Right cardiac atrium (tissue), 5 donors: ENCODE measurements around the gene ZNF771. TPM values are rescaled to one million over a fixed set of nuclear protein-coding genes. Genes with fewer than 3 reads are reported as not detected.
"Not testable (repeated sequence)": the region's sequence is repeated elsewhere in the genome, so short reads cannot be mapped to it uniquely, and the experiment has no call there.

Experiments used
- ATAC-seq, 2 donors: fragments of 200-7000 bp; cut with Tn5 transposase; one replicate each; pipeline versions ENCODE4 v1.8.0 to v1.9.1; 2020; ENCODE audit warnings: moderate library complexity in 2 of 2, mild to moderate bottlenecking in 1 of 2
- DNase-seq, 3 donors: peaks; one replicate each; pipeline ENCODE4 v3.0.0-alpha.2; 2020
- H3K27ac ChIP-seq: one replicate; pipeline ENCODE4 v1.5.1; 2013; ENCODE audit warnings: mild to moderate bottlenecking, low read length, control low read depth, moderate library complexity
- H3K27me3 ChIP-seq: one replicate; pipeline ENCODE4 v1.6.1; 2013; ENCODE audit not compliant: control insufficient read depth, insufficient read depth
- H3K4me1 ChIP-seq: one replicate; pipeline ENCODE4 v1.6.1; 2013; ENCODE audit warnings: low read length; ENCODE audit not compliant: control insufficient read depth, insufficient read depth
- H3K4me3 ChIP-seq: one replicate; pipeline ENCODE4 v1.5.1; 2013; ENCODE audit warnings: low read length, control low read depth
- H3K9me3 ChIP-seq: one replicate; pipeline ENCODE4 v1.6.1; 2013; ENCODE audit warnings: low read length; ENCODE audit not compliant: control insufficient read depth
- WGBS: extraction: QIAGEN DNeasy Blood & Tissue Kit; methylation state at CpG from one replicate; pipeline ENCODE4 v1.1.7; 2013; 5-methylcytosine and 5-hydroxymethylcytosine counted together
- intact Hi-C, 4 donors: fragments of 100-400 bp; cut with DNase I; formaldehyde crosslinking; loops; one replicate each; pipeline versions ENCODE4 v1.11.0 to v1.14.0; 2022 to 2023
- polyA plus RNA-seq: library from polyadenylated mRNA; stranded (reverse); fragments of 200-250 nt; gene quantifications from one replicate; pipeline ENCODE4 v1.2.3, GENCODE V29; 2013
- total RNA-seq, 4 donors: library from RNA; stranded (reverse); fragmentation: NEBNext Ultra II Directional; extraction: Animal tissue kit (Norgen Biotek cat#: 25700); gene quantifications; one replicate each; pipeline ENCODE4 v1.2.1, GENCODE V29; 2021
- donor health status: healthy with polysubstance abuse.
- donor health status: DM: no; HTN: yes; CAD: no.
- donor health status: DM: no; HTN: no; CAD: no.
- donor health status: DM: no; HTN: yes; CAD: no; lungs with severe emphysema.
- donor health status: DM: yes; HTN: yes; CAD: no.

Gene ZNF771
- total and polyA plus RNA-seq, 5 donors, result 4.4 to 11.9 (median 6.6) TPM

DNA sequence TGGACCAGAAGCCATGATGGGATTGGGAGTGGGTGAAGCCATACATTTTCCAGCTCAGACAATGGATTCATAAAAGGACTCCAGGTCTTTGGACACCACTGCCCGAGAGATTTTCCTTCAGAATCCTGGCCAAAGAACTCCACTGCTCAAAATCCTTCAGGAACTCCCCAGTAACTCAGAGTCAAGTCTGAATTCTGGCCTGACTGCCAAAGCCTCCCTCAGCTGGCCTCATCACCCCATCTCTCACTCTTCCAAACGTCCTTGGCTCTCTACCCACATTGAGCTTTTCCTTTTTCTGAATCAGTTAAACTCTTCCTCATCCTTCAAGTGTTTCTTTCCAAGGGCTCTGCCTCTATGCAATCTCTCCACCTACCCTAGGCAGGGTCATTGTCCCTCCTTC, 23.9 kb upstream of the ZNF771 start:
- no peaks in the 10 kb centered on the region for H3K9me3 ChIP-seq
- no peak overlapping the region for H3K27ac ChIP-seq
- DNase-seq, result peak in 1 of 3 donors; percentile 10
- WGBS, result 35% methylated on average over 2 of the region's 2 CpGs
- no peak for ATAC-seq
- H3K27me3 ChIP-seq, result no peaks in the 10 kb centered on the region
- H3K4me1 ChIP-seq, result peaks cover 2% of the 10 kb centered on the region
- no peak overlapping the region for H3K4me3 ChIP-seq
- intact Hi-C loops, result no loop called here

- no peaks in the 10 kb centered on the region for H3K4me1 ChIP-seq
- H3K27ac ChIP-seq, result peak overlapping the region; percentile 96
- ATAC-seq (peak; percentile 43 to 68), DNase-seq (peak in 2 of 3 donors; percentile 48 to 53)
- H3K4me3 ChIP-seq, result peak overlapping the region; percentile 86
- no peaks in the 10 kb centered on the region for H3K27me3 ChIP-seq
- 4% methylated on average over 31 of the region's 31 CpGs for WGBS
- no peaks in the 10 kb centered on the region for H3K9me3 ChIP-seq
- intact Hi-C loops, result loop anchor here in 1 of 4 donors (10.0 kb wide), 1 partner anchor 300 kb away; the partner anchor contains the start of genes TBX6 and YPEL3
These were observed 12.7 kb upstream of the ZNF771 start for GRCh38 chr16:30394592-30395154.

DNA sequence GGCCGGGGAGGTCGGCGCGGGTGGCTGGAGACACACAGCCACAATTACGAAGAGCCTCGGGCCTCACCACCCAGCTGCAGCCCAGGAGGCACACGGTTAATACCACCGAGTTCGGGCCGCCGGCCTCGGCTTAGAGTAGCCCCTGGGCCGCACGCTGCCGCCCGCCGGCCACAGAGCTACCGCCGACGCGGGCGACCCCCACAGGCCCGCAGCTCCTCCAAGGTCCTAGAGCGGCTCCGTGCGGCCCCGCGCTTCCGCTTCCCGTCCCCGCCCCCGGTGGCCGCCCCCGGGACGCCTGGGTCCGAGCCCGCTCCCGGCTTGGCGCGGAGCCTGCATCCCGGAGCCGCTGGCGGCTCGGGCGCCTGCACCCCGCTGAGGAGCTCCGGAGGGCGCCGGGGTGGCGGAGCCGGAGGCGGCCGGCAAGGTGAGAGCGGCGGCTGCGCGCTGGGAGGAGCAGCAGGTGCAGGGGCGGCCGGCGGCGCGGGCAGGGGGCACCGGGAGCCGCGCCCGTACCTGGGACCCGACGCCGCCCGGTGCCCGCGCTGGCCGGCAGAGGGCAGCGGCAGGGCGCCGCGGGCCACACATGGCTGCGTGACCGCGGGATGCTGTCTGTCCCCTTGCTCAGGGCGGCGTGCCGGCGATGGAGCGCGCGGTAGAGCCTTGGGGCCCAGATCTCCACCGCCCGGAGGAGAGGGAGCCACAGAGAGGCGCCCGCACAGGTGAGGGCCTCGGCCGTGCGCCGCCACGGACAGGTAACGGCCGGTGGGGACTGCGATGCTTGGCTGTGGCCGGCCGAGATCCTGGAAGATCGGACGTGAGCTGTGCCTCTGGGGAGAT, 12.0 kb upstream of the ZNF771 start, which contains the start of gene ZNF48:
ZNF48 (plus strand) TSS at position 266 of the 837 bp plus-strand sequence; CDS start at position 641, 375 bp downstream.
- Histone ChIP-seq H3K27ac (peak within 1 kb of the TSS; percentile 96), H3K4me3 (peak within 1 kb of the TSS; percentile 86), H3K9me3 (no peaks in the 10 kb centered on the region), H3K27me3 (no peaks in the 10 kb centered on the region), H3K4me1 (no peaks in the 10 kb centered on the region)
- under 1% methylated on average over 102 of the region's 103 CpGs for WGBS
- DNase-seq (peak; percentile 93 to 96 (median 96)), ATAC-seq (peak; percentile 97 to 98)
- intact Hi-C loops, result loop anchor here in 1 of 4 donors (10.0 kb wide), 1 partner anchor 301 kb away; the partner anchor contains the start of genes TBX6 and YPEL3

DNA sequence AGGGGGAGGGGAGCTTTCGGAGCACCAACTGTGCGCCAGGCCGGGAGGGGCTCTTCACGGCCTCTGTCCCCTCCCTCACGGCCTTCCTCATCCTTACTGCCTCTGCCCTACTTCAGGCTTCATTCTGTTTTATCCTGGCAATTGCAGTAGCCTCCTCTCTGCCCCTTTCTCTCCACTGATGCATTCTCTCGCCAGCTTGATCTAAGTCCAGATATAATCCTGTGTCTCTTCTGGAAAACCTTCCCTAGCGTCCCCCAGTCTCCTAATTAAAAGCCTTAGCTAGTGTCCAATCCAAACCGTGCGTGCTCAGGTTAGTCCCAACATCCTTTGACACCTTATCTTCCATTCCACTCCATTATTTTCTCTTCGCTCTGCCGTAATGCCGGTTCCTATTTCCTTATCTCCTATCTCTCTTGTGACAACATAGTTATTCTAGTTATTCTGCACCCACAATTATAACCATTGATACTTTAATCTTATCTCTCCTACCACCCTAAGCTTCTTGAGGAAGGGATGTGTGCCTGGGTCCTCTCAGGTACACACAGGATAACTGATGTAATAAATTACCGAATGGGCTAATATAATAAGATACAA, 11.3 kb upstream of the ZNF771 start:
- H3K9me3 ChIP-seq, result no peaks in the 10 kb centered on the region
- DNase-seq (no peak), ATAC-seq (no peak)
- intact Hi-C loops, result loop anchor here in 1 of 4 donors (10.0 kb wide), 1 partner anchor 301 kb away; the partner anchor contains the start of genes TBX6 and YPEL3
- peak overlapping the region; percentile 14 for H3K27ac ChIP-seq
- H3K4me3 ChIP-seq, result peak overlapping the region; percentile 86
- no peaks in the 10 kb centered on the region for H3K4me1 ChIP-seq
- H3K27me3 ChIP-seq, result no peaks in the 10 kb centered on the region
- WGBS, result 10% methylated on average over 13 of the region's 13 CpGs

DNA sequence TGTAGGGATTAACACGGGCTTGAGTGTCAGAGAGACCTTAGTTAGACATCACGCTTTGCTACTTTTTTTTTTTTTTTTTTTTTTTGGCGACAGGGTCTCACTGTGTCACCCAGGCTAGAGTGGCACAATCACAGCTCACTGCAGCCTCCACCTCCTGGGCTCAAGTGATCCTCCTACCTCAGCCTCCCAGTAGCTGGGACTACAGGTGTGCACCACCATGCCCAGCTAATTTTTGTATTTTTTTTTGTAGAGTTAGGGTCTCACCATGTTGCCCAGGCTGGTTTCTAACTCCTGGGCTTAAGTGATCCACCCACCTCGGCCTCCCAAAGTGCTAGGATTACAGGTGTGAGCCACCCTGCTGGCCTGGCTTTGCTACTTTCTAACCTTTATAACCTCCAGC, 10.8 kb upstream of the ZNF771 start:
- not testable (repeated sequence) for ATAC-seq, H3K27ac ChIP-seq, H3K4me3 ChIP-seq, H3K4me1 ChIP-seq, H3K27me3 ChIP-seq, H3K9me3 ChIP-seq
- intact Hi-C loops, result loop anchor here in 1 of 4 donors (10.0 kb wide), 1 partner anchor 302 kb away; the partner anchor contains the start of genes TBX6 and YPEL3
- DNase-seq, result peak in 1 of 3 donors; percentile 9
- 79% methylated on average over 4 of the region's 4 CpGs for whole genome bisulfite sequencing

GRCh38 chr16:30397056-30397455, 10.3 kb upstream of the ZNF771 start:
- WGBS, result 51% methylated on average over 4 of the region's 4 CpGs
- no peak for ATAC-seq
- DNase-seq, result no peak
- Histone ChIP-seq H3K4me3 (no peak overlapping the region), H3K27me3 (no peaks in the 10 kb centered on the region), H3K9me3 (no peaks in the 10 kb centered on the region), H3K4me1 (no peaks in the 10 kb centered on the region), H3K27ac (no peak overlapping the region)
- intact Hi-C loops, result loop anchor here in 1 of 4 donors (10.0 kb wide), 1 partner anchor 302 kb away; the partner anchor contains the start of genes TBX6 and YPEL3

GRCh38 chr16:30397776-30398660, 9.4 kb upstream of the ZNF771 start:
- Histone ChIP-seq H3K9me3 (no peaks in the 10 kb centered on the region), H3K4me3 (no peak overlapping the region), H3K27me3 (no peaks in the 10 kb centered on the region), H3K27ac (no peak overlapping the region), H3K4me1 (no peaks in the 10 kb centered on the region)
- peak in 2 of 3 donors; percentile 20 to 60 for DNase-seq
- no peak for ATAC-seq
- WGBS, result 93% methylated on average over 42 of the region's 42 CpGs
- intact Hi-C loops, result loop anchor here in 1 of 4 donors (10.0 kb wide), 1 partner anchor 303 kb away; the partner anchor contains the start of genes TBX6 and YPEL3

DNA sequence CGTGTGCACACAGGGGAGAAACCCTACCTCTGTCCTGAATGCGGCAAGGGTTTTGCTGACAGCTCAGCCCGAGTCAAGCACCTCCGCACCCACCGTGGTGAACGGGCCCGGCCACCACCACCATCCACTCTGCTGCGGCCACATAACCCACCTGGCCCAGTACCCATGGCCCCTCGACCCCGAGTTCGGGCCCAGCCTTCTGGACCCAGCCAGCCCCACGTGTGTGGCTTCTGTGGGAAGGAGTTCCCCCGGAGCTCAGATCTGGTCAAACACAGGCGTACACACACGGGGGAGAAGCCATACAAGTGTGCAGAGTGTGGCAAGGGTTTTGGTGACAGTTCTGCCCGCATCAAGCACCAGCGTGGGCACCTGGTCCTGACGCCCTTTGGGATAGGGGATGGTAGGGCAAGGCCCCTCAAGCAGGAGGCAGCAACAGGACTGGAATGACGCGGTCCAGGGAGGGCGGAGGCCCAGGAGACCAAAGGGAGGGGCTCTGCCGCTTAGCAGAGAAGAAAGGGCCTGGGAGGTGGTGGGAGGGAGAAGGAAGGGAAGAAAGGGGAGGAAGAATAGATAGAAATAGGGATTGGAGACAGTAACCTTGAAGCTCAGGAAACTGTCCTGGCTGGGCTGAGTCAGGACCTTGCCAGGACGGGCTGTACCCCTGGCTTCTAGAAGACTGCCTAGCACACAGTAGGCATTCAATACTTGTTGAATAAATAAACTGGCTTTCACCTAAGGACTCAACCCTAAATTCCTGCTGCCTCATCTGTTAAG, 8.6 kb upstream of the ZNF771 start:
- no peaks in the 10 kb centered on the region for H3K4me1 ChIP-seq
- no peak overlapping the region for H3K4me3 ChIP-seq
- H3K27me3 ChIP-seq, result no peaks in the 10 kb centered on the region
- ATAC-seq (no peak), DNase-seq (peak in 1 of 3 donors; percentile 53)
- H3K27ac ChIP-seq, result no peak overlapping the region
- intact Hi-C loops, result loop anchor here in 1 of 4 donors (10.0 kb wide), 1 partner anchor 304 kb away; the partner anchor contains the start of genes TBX6 and YPEL3
- no peaks in the 10 kb centered on the region for H3K9me3 ChIP-seq
- 79% methylated on average over 23 of the region's 23 CpGs for WGBS

DNA sequence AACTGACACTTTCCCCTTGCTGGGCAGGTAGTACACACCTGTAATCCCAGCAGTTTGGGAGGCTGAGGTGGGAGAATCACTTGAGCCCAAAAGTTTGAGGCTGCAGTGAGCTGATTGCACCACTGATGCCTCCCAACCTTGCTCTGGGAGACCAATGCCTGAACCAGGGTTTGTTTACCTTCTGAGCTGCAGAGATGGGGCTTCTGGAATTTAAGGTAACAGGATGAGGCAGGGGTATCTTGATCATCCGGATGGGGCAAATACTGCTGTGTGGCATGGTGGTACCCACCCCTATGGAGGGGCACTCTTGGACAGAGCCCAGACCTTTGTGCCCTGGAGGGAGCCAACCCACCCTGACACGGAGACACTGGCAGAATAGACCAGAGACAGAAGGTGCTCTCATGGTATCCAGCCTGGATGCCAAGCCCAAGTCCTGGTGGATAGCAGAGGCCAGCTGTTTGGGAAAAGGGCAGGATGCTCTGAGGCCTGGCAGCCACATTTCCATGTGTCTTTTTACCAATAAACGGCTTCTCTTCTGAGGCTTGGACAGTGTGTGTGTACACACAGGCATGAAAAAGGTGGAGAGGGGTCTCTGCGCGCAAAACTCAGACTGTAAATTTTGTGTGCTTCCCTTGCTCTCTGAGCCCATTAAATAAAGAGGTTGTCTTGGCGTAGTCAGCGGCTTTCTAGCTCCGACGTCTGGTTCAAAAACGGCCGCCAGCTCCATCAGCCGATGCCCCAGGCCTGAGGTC, 7.8 kb upstream of the ZNF771 start:
- Histone ChIP-seq H3K4me1 (no peaks in the 10 kb centered on the region), H3K27me3 (no peaks in the 10 kb centered on the region), H3K9me3 (no peaks in the 10 kb centered on the region), H3K4me3 (peak overlapping the region; percentile 77), H3K27ac (peak overlapping the region; percentile 38)
- ATAC-seq (no peak), DNase-seq (peak in 1 of 3 donors; percentile 20)
- 9% methylated on average over 12 of the region's 12 CpGs for WGBS
- intact Hi-C loops, result loop anchor here in 1 of 4 donors (10.0 kb wide), 2 partner anchors 45 to 305 kb away; partner anchors contain the start of genes CD2BP2, TBX6 and YPEL3
